ENCODE results near the gene SNN. TPM values are rescaled to one million over a fixed set of nuclear protein-coding genes. Genes with fewer than 3 reads are reported as not detected.
A peak's percentile ranks its signal among the peaks of the same experiment; 100 is the strongest.

SNN gene
- total RNA-seq, 1 donor from 2014 or later: 32.1 TPM

DNA sequence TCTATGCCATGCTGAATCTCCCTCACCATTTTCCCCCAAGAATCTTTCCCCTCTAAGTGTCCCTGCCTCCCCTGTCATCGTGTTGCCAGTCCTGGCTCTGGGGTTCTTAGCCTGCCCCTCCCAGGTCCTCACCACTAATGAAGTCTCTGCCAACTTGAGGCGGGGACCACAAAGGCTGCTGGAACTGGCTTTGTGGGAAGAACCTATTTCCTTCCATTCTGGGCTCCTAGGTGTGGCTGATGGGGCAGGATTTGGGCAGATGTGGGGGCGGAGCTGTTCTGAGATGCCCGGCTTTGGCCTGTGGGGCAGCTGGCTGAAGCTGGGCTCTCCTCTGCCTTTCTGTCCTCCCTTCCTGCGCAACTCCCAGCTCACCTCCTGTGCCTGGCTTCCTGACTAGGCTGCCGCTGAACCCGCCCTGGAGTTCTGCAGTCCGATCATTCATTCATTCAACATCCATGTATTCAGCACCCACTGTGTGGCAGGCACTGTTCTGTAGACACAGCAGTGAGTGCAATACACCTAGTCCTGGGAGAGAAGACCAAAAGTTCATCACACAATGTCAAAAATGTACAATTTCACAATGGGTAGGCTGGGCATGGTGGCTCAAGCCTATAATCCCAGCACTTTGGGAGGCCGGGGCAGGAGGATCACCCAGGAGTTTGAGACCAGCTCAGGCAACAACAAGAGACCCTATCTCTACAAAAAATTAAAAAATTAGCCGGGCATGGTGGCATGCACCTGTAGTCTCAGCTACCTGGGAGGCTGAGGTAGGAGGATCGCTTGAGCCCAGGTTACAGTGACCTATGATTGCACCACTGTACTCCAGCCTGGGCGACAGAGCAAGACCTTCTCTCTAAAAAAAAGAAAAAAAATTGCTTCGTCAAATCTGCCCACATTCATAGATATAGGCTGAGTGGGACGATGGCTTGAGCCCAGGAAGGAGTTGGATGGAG lies 1.9 kb upstream of the SNN start:
- no peak for ATAC-seq (ENCODE audit: low read depth)
- H3K9me3 Mint-ChIP-seq: no peaks in the 10 kb centered on the region
- peaks cover 1% of the 10 kb centered on the region for H3K36me3 Mint-ChIP-seq (ENCODE audit: low read depth)
- TF ChIP-seq, protein P1, sequence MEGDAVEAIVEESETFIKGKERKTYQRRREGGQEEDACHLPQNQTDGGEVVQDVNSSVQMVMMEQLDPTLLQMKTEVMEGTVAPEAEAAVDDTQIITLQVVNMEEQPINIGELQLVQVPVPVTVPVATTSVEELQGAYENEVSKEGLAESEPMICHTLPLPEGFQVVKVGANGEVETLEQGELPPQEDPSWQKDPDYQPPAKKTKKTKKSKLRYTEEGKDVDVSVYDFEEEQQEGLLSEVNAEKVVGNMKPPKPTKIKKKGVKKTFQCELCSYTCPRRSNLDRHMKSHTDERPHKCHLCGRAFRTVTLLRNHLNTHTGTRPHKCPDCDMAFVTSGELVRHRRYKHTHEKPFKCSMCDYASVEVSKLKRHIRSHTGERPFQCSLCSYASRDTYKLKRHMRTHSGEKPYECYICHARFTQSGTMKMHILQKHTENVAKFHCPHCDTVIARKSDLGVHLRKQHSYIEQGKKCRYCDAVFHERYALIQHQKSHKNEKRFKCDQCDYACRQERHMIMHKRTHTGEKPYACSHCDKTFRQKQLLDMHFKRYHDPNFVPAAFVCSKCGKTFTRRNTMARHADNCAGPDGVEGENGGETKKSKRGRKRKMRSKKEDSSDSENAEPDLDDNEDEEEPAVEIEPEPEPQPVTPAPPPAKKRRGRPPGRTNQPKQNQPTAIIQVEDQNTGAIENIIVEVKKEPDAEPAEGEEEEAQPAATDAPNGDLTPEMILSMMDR (IDR thresholded peaks at IDR 0.05): no peak
- H3K27ac Mint-ChIP-seq: peak overlapping the region; percentile 13
- no peaks in the 10 kb centered on the region for H3K27me3 Mint-ChIP-seq
- DNase-seq: no peak
- POLR2A ChIA-PET: interaction anchor here (1.2 to 2.2 kb wide), 2 partner anchors 76 to 131 kb away, joined by 3 to 5 read pairs; partner anchors contain the start of gene TXNDC11
- peaks cover 60% of the 10 kb centered on the region for H3K4me1 Mint-ChIP-seq
- CTCF ChIA-PET: interaction anchor here (0.8 to 1.4 kb wide), 2 partner anchors 15 to 28 kb away, joined by 3 read pairs; no protein-coding TSS in a partner anchor
- intact Hi-C loops (cut with micrococcal nuclease): loop anchor here (5.0 kb wide), 1 partner anchor 186 kb away; the partner anchor contains the start of gene RSL1D1
- H3K4me3 Mint-ChIP-seq: peak overlapping the region; percentile 63

DNA sequence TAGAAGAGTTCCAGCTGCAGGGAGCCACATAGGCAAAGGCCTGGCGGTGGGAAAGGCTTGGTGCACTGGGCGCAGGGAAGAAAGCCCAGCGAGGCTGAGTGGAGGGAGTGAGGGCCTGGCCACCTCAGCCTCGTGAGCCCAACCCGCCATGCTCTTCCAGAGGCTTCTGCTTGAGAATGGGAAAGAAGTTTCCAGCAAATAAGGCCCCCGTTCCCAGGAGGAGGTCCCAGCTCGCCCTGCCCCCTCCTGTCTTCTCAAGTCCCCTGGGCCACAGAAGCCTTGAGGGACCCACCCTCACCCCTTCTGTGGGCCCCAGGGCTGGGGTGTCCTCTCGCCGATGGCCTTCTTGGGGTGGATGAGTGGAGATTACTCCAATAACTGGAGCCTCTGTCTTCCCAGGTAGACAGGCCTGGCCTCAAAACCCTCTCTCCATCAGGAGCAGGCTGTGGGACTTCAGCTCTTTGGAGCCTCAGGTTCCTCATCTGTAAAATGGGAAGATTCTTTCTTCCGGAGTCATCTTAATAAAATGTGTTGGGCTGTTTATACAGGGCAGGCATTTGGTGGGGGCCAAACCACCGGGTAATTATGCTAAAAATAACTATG lies 933 bp upstream of the SNN start:
- TF ChIP-seq, protein P1 (IDR thresholded peaks at IDR 0.05): no peak
- DNase-seq (no peak), ATAC-seq (ENCODE audit: low read depth) (no peak)
- H3K27ac Mint-ChIP-seq: peak overlapping the region; percentile 18
- ChIA-PET CTCF (interaction anchor here (0.8 to 1.4 kb wide), 2 partner anchors 16 to 29 kb away, joined by 3 read pairs; no protein-coding TSS in a partner anchor), POLR2A (interaction anchor here (0.9 to 3.4 kb wide), 5 partner anchors 17 to 130 kb away, joined by 3 to 32 read pairs (median 5); partner anchors contain the start of genes LITAF and TXNDC11)
- peaks cover 69% of the 10 kb centered on the region for H3K4me1 Mint-ChIP-seq
- intact Hi-C loops (cut with micrococcal nuclease): loop anchor here (5.0 kb wide), 1 partner anchor 185 kb away; the partner anchor contains the start of gene RSL1D1
- peak overlapping the region; percentile 66 for H3K4me3 Mint-ChIP-seq
- H3K36me3 Mint-ChIP-seq (ENCODE audit: low read depth): peaks cover 1% of the 10 kb centered on the region
- H3K27me3 Mint-ChIP-seq: no peaks in the 10 kb centered on the region
- no peaks in the 10 kb centered on the region for H3K9me3 Mint-ChIP-seq

DNA sequence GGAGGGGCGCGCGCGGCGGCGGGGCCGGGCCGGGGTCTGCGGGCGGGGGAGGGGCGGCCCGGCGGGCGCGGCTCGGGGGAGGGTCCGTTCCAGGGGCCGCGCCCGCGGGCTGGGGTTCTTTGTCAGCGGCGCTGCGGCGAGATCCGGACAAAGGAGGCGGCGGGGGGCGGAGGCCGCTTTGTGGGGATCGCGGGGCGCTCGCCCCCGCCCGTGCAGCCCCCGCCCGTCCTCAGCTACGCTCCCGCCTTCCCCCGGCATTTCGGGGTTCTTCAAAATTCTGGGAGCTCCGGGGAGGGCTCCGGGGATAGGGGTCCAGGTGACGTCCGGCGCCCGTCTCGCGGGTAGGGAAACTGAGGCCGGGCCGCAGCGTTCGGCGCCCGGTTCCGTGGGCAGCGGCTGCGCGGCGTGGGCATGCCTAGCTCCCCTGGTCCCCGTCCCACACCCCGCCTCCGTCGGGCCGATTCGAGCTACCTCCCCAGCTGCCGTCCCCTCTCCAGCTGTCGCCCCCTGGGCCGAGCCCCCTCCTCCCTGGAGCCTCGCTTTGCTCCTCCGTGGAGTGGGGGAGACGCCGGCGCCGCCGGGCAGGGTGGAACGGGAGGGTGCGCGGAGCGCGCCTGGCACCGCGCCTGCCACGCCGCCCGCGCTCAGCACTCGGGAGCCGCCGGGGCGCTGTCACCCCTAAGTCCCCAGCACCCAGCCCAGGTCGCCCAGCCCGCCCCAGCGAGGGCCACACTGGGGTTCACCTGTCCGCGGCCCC lies 546 bp downstream of the SNN start:
- H3K4me3 Mint-ChIP-seq: peak overlapping the region; percentile 90
- CTCF ChIA-PET: interaction anchor here (0.9 to 1.4 kb wide), 4 partner anchors 20 to 129 kb away, joined by 3 to 8 read pairs (median 4); no protein-coding TSS in a partner anchor
- H3K27me3 Mint-ChIP-seq: no peaks in the 10 kb centered on the region
- ATAC-seq (ENCODE audit: low read depth) (no peak), DNase-seq (peak; percentile 48)
- peak overlapping the region; percentile 89 for H3K27ac Mint-ChIP-seq
- intact Hi-C loops (cut with micrococcal nuclease): loop anchor here (1.0 to 5.0 kb wide), 5 partner anchors 10 to 184 kb away; partner anchors contain the start of genes LITAF and RSL1D1
- peaks cover 79% of the 10 kb centered on the region for H3K4me1 Mint-ChIP-seq
- TF ChIP-seq, protein P1 (IDR thresholded peaks at IDR 0.05): no peak
- H3K36me3 Mint-ChIP-seq (ENCODE audit: low read depth): peaks cover 4% of the 10 kb centered on the region
- no peaks in the 10 kb centered on the region for H3K9me3 Mint-ChIP-seq
- POLR2A ChIA-PET: interaction anchor here (0.8 to 3.7 kb wide), 17 partner anchors 10 to 727 kb away, joined by 3 to 32 read pairs (median 4); partner anchors contain the start of genes DEXI, LITAF, TXNDC11 and ZC3H7A

DNA sequence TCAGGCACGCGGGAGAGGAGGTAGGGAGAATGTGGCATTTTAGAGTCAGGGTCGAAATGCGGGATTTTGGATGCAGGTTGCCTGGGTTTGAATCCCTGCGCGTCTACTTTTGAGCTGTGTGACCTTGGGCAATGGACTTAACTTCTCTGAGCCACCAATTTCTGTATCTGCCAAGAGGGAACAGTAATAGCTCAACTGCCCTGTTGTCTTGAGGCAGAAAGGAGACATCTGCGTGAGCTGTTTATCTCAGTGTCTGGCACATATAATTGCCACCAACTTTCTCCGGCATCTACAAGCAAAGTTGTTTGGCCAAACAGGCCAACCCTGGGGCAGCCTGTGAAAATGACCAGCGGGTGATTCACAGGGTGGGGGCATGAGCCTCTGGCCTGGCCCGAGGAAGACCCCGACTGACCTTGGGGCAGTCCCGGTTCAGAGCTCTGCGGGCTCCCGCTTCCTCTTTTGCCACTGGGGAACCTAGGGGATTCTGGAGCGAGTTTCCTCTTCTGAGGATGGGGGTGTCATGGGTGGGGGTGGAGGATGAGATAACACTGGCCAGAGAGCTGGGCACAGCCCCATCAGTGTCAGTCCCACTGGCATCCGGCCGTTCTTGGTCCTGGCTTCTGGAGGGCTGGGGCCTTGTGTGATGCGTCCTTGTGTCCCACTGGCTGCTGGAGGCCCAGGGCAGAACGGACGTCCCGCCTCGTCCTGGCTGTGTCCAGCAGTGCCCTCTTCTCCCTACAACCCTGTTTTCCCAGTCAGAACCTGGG lies 1.3 kb downstream of the SNN start:
- POLR2A ChIA-PET: interaction anchor here (0.7 to 3.7 kb wide), 20 partner anchors 10 to 728 kb away, joined by 3 to 32 read pairs (median 3); partner anchors contain the start of genes DEXI, LITAF, TXNDC11 and ZC3H7A
- H3K27ac Mint-ChIP-seq: peak overlapping the region; percentile 89
- H3K9me3 Mint-ChIP-seq: no peaks in the 10 kb centered on the region
- peak overlapping the region; percentile 90 for H3K4me3 Mint-ChIP-seq
- ATAC-seq (ENCODE audit: low read depth) (peak; percentile 23), DNase-seq (peak; percentile 61)
- peaks cover 80% of the 10 kb centered on the region for H3K4me1 Mint-ChIP-seq
- intact Hi-C loops (cut with micrococcal nuclease): loop anchor here (1.0 to 10.0 kb wide), 7 partner anchors 9 to 795 kb away; partner anchors contain the start of genes CIITA, LITAF and RSL1D1
- H3K36me3 Mint-ChIP-seq (ENCODE audit: low read depth): peaks cover 9% of the 10 kb centered on the region
- H3K27me3 Mint-ChIP-seq: no peaks in the 10 kb centered on the region
- TF ChIP-seq, protein P1 (IDR thresholded peaks at IDR 0.05): no peak
- CTCF ChIA-PET: interaction anchor here (0.9 to 1.4 kb wide), 4 partner anchors 20 to 128 kb away, joined by 3 to 8 read pairs (median 4); no protein-coding TSS in a partner anchor
